HG03521 (cell line): ENCODE measurements around the gene FAM3B.

ENCODE experiments used
- ATAC-seq: cut with Tn5 transposase; IDR thresholded peaks from one replicate; pipeline ENCODE4 v1.9.1; 2021; ENCODE audit warnings: mild to moderate bottlenecking, moderate library complexity; ENCODE audit not compliant: unreplicated experiment

FAM3B gene

DNA sequence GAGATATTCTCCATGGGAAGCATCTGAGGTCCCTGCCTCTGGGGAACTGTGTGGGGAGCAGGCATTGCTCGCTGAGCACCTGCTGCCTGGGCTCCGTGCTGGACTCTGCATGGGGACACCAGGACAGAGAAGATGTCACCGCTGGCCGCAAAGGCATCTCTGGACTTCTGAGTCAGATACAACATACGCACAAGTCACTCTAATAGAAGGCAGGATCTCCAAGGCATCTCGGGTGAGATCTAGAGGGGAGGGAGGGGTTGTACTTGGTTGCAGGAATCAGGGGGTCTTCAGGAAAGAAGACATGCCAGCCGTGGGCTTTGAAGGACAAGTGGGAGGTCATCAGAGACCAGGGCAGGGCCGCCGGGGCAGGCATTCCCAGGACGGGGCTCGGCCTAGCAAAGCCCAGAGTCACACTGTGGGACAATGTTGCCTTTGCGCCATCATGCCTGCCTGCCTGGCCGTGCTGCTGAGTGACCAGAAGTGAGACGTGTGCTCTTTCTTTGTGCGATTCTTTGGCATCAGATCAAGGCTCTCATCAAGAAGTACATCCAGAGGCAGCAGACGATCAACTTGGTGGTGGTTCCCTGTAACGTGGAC, 73.5 kb downstream of the FAM3B start:
- no peak for ATAC-seq

DNA sequence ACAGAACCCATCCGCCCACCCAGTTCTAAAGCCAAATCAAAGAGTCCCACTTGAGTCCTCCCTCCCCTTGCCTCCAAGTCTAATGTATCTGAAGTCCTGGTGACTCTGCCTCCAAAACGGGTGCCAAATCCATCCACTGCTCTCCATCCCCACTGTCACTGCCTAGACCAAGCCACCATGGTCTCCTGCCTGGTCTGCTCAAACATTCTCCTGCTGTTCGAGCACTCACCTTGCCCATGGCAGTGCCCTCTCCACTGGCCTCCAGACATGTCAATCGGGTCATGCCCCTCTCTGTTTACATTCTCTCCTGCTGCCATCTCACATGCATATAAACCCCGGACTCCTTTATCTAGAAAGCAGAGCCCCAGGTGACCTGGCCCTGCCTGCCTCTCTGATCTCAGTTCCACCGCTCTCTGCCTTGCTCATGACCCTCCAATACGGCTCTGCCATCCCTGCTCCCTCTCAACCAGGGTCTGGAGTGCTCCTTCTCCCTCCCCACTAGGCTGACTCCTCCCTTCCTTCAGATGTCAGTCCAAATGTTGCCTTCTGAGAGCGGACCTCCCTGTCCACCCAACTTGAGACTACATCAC, 77.4 kb downstream of the FAM3B start:
- no peak for ATAC-seq

DNA sequence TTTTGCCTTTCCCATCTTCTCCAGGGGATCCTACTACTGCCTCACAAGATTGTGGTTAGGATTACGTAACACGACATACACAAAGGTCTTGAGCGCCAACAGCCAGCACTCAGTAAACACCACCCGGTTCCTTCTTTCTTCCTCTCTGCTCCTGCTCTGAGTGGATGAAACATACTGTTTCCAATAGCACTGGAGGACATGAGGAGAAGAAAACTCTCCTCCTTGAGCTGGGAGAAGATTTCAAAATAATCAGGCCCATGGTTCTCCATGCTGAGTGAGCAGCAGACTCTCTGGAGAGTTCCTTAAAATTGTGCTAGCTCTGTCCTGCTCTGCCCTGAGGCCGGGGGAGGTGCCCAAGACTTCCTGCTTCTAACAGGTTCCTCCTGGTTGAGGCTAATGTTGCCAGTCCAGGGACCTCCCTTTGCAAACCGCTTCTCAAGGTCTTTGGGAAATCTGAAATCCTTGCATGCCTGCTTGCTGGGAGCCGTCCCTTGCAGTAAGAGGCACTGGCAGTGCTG, 80.0 kb downstream of the FAM3B start:
- no peak for ATAC-seq

DNA sequence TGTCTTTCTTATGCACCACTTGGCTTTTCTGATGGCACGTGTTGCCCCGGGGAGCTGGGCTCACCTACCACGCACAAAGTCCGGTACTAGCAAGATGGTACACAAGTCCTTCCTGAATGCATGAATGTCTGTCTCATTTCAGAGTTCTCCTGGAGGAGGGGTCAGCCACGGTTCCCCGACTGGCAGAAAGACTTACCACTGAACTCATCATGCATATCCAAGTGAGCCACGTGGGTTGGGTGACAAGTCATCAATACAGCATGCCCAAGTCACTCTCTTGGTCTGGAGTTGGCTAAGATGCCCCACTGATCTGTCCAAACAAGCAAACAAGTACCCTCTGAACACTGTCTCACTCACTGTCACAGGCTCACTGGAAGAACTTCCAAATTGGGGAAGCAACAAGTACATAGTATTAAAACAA, 80.9 kb downstream of the FAM3B start:
- no peak for ATAC-seq

DNA sequence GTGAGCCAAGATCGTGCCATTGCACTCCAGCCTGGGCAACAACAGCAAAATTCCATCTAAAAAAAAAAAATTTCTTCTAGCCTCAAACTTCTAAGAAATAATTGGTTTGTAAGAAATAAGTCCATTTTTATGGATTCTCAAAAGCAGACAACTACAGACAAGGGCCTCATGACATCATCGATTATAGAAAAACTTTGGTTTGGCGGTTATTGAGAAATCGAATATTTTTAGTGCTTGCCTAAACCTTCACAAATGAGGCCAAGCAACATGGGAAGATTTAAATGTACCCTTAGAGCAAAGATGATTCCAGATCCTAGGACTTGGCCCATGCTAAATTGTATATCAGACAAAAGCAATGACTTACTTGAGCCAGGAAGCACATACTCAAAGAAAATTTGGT, 81.7 kb downstream of the FAM3B start:
- ATAC-seq = no peak

DNA sequence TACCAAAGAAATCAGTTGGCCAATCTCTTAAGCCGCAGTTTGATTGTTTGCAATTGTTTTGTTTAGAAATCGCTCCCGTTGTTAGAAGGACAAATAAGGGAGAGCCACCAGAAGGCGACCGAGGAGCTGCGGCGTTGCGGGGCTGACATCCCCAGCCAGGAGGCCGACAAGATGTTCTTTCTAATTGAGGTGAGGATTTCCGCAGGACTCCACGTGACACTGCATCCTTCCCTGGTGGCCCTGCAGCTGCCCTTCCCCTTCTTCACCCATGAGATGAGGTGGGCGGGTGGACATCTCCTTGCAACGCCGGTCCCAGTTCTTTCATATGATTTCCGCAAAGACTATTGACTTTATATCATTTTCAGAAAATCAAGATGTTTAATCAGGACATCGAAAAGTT, 82.2 kb downstream of the FAM3B start:
- ATAC-seq = no peak

DNA sequence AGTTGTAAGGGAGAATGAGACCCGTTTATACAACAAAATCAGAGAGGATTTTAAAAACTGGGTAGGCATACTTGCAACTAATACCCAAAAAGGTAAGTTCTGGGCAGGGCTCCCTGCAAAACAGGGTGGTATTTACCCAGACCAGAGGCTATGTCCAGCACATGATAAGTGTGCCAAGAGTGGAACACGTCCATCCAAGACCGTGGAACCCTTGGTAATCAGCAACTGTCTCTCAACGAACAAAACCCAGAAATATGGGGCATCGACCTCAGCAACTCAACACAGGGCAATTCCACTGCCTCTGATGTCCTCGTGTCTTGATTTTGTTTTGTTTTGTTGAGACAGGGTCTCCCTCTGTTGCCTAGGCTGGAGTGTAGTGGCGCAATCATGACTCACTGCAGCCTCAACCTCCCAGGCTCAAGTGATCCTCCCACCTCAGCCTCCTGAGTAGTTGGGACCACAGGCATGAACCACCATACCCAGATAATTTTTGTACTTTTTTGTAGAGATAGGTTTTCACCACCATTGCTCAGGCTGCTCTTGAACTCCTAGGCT, 82.7 kb downstream of the FAM3B start:
- no peak for ATAC-seq

DNA sequence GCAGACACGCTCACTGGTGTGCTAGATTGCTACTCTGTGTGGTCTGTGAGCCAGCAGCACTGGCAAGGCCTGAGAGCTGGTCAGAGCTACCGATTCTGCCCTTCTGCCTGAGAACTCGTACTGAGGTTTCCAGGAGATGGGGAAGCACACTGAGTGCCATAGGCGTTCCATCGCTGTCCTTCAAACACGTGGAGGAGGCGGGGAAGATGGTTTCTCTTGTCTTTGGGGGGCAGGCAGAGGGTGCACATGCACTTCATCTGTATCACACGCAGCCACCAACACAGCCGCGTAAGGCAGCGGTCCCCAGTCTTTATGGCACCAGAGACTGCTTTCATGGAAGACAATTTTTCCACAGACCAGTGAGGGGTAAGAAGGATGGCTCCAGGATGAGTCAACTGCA, 85.6 kb downstream of the FAM3B start:
- ATAC-seq = no peak

DNA sequence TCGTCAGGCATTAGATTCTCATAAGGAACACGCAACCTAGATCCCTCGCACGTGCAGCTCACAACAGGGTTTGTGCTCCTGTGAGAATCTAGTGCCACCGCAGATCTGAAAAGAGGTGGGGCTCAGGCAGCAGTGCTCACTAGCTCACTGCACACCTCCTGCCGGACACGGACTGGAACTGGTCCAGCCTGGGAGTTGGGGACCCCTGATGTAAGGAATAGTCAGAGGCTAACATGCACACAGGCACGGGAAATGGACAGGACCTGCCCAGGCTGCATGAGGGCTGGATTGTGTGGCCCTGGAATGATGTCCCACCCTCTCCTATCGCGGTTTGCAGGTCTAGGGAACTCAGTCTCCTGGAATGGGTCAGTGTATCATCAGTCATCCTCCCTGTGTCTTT, 86.2 kb downstream of the FAM3B start:
- no peak for ATAC-seq

DNA sequence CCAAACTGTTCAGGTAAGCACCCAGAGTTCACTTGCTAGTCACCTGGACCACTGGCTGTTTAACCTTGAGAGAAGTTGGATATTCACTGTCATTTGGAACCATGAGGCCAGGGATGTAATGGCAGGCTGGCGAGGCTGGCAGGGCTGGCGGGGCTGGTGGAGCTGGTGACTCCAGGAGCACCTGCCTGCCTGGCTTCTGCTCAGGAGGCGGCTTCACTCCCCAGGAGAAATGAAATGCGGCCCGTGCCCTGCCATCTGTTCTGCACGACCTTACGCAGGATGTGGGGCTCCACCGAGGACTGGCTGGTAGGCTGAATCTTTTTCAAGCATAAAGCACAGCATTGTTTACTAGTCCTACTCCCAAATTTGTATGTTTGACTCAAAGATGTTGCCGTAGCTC, 86.7 kb downstream of the FAM3B start:
- no peak for ATAC-seq

DNA sequence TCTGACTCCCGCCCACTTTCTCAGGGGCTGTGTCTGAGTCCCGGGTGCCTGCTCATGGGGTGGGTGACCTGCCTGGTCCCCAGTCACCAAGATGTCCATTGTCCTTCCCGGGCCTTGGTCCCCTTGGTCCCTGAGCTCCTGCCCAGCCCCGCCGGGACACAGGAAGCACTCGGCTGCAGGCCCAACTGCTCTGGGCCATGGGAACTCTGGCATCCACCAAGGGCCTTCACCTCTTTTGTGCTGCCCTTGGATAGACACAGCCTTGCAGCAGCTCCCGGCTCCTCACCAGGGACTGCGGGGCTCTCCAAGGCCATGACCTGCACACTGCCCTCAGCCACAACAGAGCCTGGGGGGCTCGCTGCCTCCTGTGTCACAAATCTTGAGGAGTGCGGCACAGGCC, 87.4 kb downstream of the FAM3B start:
- ATAC-seq = no peak

DNA sequence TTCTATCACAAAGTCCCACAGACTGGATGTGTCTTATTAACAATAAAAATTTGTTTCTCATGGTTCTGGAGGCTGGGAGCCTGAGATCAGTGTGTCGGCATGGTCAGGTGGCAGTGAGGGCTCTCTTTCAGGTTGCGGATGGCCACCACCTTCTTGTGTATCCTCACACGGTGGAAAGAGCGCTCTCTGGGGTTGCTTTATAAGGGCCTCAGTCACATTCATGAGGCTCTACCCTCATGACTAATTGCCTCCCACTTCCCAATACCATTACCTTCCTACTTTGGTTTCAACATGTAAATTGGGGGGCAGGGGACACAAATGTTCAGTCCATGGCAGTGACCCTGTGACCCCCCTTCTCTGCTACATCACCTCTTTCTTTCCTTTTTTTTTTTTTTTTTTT, 88.7 kb downstream of the FAM3B start:
- no peak for ATAC-seq

DNA sequence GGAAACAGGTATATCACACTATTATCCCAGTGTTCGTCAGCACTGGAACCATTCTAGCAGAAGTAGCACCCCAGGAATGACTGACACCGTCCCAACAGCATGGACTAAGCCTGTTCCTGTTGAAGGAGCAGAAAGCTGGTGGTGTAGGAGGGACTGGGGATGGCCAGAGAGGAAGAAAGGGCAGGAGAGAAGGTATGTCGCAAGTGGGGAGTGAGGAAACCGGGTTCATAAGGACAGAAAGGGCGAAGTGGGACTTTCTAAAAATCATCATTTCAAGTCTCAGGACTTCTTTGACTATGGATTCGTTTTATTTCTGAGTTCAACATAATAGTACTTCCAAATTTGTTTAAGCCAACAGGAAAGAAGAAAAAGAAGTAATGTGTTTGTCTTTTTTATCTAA, 89.7 kb downstream of the FAM3B start:
- ATAC-seq = no peak
